GM18861 (cell line): ENCODE measurements around the gene PLXNB1.
"Not testable (repeated sequence)": the region's sequence is repeated elsewhere in the genome, so short reads cannot be mapped to it uniquely, and the experiment has no call there.

Experiments used
- ATAC-seq: cut with Tn5 transposase; IDR thresholded peaks from one replicate; pipeline ENCODE4 v1.9.1; 2021; ENCODE audit not compliant: unreplicated experiment

PLXNB1 gene

GRCh38 chr3:48406443-48407431 is 23.1 kb downstream of the PLXNB1 start:
- ATAC-seq: no peak

- ATAC-seq: no peak
Measured at GRCh38 chr3:48405971-48406370, 23.9 kb downstream of the PLXNB1 start.

GRCh38 chr3:48405343-48405881 is 24.5 kb downstream of the PLXNB1 start:
- ATAC-seq: no peak

- no peak for ATAC-seq
Measured at GRCh38 chr3:48404440-48405342, 25.2 kb downstream of the PLXNB1 start.

GRCh38 chr3:48403533-48404439 is 26.1 kb downstream of the PLXNB1 start:
- no peak for ATAC-seq

- no peak for ATAC-seq
Measured at GRCh38 chr3:48402907-48403306, 27.0 kb downstream of the PLXNB1 start.

GRCh38 chr3:48402281-48402732 is 27.6 kb downstream of the PLXNB1 start:
- ATAC-seq: no peak

- not testable (repeated sequence) for ATAC-seq
Measured at GRCh38 chr3:48401434-48401901, 28.4 kb downstream of the PLXNB1 start.

- no peak for ATAC-seq
Measured at GRCh38 chr3:48400824-48401433, 29.0 kb downstream of the PLXNB1 start.

- ATAC-seq: no peak
Measured at GRCh38 chr3:48399387-48400172, 30.3 kb downstream of the PLXNB1 start.

DNA sequence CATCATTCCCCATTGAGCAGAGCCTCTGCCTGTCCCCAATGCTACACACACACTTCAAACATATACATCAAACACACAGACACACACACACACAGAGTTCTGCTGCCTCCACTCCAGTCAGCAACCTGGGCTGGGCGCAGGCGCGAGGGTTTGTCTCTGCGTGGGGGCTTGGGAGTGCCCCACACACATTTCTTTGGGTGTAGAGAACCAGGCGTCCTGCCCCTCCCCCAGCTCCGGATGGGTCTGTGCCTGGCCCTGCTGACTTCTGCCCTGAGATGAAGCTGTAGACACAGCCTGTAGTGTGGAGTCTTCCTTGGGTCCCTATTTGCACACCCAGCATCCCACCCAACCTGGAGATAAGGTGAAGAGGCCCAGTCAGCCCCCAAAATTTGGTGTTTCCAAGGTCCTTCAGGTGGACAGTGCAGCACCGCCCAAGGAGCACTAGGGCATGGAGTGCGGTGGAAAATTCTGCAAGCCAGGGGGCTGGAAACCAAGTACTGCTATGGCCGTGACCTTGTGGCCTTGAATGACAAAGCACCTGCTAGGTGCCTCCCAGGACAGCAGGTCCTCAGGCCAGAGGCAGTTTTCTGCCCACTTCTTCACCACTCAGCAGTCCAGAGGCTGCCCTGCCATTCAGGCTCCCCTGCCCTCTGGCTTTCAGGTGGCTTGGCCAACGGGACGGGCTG is 31.0 kb downstream of the PLXNB1 start:
- ATAC-seq: no peak

DNA sequence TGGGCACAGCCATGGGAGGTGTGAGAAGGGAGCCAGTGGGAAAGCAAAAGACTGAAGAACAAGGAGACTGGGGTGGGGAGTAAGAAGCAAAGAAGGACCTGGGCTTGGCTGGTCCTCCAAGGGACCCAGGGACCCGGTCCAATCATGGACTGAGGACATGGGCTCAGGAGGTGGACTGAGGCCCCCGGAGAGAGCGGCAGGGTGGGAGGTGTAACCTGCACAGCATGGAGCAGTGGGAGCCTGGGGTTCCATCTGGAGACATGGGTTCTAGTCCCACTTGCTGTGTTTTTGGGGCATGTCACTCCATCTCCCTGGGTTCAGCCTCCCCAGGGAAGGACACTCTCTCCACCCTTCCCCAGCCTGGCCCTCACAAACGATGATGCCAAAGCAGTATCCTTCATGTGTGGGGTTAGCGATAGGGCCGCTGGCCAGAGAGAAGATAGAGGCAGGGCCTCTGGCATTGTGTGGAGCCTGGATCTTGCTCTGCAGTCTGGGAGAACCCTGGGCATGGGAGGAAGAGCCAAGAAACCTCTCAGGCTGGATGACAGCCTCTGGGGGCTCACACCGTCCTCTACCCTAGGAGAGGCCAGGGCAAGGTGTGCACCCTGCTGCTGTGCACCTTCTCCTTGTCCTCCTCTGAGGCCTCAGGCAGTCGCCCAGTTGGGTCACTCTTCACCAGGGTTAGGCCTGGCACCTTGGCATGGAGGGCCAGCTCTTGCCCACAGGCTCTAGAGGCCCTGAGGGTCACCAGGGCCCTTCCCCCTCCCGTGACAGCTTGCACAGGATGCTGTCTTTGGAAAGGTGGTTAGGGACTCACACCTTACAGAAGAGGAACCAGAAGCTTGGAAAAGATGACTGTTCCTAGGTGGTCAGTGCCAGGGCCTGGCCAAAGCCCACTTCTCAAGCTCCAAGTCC is 31.9 kb downstream of the PLXNB1 start:
- ATAC-seq: no peak

DNA sequence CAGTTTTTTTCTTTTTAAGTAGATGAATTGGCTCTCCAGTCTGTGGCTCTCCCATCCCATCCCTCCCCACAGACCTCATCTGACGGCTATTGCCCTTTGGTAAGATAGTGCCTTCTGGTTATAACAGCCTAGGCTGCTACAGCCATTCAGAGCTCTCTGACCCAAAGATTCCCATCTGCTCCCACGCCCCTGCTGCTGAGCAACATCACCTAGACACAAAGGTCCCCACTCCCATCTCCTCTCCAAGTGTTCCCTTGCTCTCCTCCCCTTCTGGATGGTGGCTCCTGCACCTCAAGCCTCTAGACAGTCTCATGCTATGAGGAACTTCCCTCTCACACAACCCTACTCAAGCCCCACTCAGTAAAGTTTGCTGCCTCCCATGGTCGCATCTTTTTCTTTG is 34.2 kb downstream of the PLXNB1 start:
- ATAC-seq: no peak

- ATAC-seq: no peak
Measured at GRCh38 chr3:48394391-48394790, 35.5 kb downstream of the PLXNB1 start.

- ATAC-seq: no peak
Measured at GRCh38 chr3:48388966-48389365, 40.9 kb downstream of the PLXNB1 start.

GRCh38 chr3:48387634-48388033 is 42.3 kb downstream of the PLXNB1 start:
- ATAC-seq: no peak

GRCh38 chr3:48372862-48373435 is 56.9 kb downstream of the PLXNB1 start:
- no peak for ATAC-seq
